ENCODE results near the gene POLR2F.

Gene POLR2F

DNA sequence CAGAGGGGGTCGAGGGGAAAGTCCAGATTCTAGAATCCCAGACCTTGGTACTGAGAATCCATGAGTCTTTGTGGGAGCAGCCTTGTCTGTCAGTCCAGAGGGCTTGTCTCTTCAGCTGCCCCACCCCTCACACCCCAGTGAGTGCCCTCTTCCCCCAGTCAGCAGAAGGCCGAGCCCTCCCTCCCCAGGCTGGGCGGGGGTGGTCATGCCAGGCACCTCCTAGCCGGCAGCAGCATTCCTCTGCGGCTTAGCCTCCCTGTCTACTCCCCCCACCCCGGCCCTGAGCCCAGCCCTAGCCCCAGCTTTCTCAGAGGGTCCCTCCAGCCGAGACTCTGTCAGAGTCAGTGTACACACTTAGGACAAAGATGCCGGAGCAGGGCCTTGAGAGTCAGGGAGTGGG lies 26.3 kb downstream of the POLR2F start:
- in situ Hi-C loops (cut with HindIII; ENCODE audit: low sequenced_read_pairs), result no loop called here

DNA sequence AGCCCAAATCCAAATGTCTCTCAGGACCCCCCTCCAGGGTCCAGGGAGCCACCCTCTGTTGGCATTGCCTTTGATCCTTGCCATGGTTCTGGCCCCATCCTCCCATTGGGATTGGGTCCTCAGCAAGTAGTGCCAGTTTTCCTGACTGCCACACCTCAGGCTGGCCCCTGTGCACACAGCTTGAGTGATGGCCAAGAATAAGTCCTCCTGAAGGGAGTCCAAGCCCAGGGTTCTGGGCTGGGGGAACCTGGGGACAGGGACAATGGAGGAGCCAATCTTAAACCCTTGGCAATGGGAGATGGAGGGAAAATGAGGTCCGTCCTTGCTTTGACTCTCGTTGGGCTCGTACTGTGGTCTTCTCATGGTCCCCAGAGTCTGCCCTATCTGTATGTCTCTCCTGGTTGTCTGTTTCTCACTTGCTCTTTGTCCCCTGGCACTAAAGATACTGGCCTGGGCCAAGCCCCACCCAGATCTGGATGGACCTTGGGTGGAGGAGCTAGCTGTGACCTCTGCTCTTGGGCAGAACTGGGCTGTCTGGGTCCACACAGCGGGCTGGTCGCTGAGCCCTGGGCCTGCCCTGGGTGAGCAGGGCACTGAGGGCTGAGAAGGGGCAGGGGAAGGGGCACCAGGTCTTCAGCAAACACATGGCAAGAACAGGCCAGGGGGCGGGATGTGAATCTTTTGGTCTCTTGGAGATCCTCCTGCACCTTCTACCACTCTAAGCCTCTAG lies 27.9 kb downstream of the POLR2F start:
- in situ Hi-C loops (cut with HindIII; ENCODE audit: low sequenced_read_pairs), result no loop called here

DNA sequence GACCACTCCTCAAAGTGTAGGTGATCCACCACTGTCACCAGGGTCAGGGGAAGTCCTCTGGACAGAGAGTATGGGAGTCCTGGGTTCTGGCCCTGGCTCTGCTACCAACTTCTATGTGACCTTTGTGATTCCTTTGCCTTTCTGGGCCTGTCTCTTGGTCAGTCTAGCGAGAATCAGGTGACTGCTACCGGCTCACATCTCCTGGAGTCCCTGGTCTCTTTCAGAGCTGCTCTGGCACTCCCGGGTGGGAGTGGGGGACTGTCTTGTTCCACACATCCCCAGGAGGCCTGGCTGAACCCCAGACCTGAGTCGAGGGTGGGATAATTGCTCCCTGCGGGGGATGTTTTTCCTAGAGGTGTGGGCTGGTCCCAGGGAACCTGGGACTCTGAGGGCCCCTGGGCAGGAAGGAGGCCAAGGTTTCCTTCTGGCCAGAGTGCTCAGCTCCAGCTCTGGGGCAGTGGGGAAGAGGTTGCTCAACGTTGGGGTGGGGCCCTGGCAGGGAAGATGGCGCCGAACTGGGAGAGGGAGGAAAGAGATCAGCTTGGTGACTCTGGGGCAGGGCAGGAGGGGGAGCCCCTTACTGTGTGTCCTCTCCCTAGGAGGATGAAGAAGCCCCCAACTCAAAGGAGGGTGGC lies 28.8 kb downstream of the POLR2F start:
- in situ Hi-C loops (cut with HindIII; ENCODE audit: low sequenced_read_pairs), result no loop called here

DNA sequence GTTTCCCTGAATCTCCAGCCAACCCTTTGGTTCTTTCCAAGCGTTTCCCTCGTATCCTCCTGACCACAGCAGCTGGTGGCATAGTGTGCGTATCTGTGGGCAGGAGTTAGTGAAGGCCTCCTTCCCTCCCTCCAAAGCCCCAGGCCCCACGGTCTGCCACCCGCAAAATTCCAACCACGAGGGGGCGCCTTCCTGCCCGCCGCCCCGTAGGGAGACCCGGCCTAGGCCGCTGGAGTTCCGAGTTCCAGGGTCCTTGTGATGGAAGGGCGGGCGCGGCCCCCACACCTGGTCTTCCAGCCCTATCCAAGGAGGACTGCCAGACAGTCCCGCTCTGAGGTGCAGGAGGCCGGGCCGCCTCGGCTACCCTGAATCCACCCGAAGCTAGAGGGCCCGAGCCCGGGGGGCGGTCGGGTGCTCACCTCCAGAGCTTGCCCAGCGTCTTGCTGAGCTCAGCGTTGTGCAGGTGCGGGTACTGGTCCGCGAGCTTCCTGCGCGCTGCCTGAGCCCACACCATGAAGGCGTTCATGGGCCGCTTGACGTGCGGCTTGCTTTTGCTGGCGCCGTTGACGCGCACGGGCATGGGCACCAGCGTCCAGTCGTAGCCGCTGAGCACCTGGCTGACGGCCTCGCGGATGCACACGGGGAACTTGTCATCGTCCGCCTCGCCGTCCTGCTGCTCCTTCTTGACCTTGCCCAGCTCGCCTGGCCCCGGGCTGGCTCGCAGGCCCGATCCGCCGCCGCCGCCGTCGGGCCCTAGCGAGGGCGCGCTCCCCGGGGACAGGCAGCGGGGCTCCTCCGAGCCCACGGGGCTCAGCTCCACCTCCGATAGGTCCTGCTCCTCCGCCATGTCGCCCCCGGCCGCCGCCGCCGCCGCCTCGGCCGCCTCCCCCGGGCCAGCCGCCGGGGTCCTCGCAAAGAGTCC lies 29.7 kb downstream of the POLR2F start:
- in situ Hi-C loops (cut with HindIII; ENCODE audit: low sequenced_read_pairs), result no loop called here

DNA sequence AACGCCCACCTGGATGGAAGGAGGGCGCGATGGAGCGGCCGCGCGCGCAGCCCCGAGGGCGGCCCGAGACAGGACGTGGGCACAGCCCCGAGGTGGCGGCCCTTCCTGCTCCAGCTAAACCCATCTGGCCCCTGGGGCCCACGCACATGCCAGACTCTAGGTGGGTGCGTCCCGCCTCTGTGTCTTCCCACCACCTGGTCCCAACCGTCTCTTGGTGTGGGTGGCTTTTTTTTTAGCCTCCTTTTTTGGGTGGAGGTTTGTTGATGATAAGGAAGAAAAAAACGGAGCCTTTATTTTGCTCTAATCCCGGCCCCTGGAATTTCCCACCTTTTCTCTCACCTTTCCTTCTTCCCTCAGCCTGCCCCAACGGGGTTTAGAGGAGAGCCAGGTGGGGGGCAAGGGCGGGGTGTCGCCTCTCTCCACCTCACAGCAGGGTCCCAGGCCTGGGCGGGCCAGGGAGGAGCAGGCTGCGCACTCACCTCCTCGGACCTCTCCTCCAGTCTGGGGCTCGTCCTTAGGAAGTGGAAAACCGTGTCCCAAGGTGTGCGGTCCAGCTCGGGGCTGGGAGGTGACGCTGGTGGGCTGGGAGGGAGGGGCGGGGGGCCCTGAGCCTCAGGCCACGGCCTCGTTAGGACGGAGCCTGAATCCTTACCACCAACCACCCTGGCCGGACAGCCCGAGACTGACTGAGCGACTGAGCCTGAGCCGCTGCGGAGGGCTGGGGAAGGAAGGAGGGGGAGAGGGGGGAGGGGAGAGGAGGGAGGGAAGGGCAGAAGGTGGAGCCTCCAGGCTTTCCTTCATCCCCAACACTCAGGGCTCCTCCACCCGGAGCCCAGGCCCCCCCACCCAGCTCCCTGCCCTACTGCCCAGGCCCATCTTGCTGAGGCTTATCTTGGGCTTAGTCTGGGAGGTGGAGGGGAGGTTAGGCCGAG lies 30.6 kb downstream of the POLR2F start, which contains the start of gene SOX10:
SOX10 (minus strand) TSS at position 696 of the 932 bp plus-strand sequence. CDS start 771 bp downstream, outside the sequence.
- in situ Hi-C loops (cut with HindIII; ENCODE audit: low sequenced_read_pairs), result no loop called here

DNA sequence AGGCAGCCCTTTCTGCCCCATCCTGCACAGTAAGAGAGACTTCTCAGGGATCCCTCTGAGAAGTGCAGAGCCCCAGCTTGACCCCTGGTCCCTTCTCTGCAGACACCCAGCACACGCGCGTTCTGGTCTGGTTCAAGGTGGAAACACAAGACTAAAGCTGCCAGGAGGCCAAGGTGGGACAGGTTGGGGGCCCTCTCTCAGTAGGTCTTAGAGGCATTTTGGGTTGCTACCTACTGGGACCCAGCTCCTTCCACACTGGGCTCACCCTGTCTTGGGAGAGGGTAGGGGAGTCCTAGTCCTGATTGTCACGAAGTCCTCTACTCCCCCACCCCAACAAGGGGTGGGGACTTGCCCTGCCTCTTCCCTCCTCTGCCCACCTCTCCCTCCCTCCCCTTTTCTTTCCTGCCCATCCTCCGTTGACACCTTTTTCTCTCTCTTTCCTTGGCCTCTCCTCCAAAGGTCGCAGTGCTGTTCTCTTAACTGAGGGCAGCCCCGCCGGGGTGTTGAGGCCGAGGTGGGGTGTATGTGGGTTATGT lies 31.6 kb downstream of the POLR2F start:
- in situ Hi-C loops (cut with HindIII; ENCODE audit: low sequenced_read_pairs), result no loop called here

DNA sequence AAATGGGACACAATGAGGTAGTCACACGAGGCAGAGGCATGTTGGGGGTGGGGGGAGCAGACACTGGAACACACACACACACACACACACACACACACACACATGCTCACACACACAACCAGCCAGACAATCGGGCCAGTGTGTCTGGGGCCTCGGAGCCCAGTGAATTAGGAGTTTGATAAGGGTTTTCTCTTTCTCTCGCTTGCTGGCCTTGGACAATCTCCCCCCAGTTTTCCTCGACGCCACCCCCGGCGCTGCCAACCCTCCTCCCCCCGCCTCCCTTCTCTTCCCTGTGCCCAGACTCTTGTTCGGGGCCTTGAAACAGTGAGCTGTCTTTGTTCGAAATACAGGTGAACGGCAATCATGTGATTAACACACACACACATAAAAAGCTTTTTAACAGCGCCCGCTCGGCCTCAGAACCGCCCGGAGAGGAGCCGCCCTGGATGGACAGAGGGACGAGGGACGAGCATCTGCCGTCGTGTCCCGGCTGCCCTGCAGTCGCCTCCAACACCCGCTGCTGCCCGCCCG lies 32.3 kb downstream of the POLR2F start:
- in situ Hi-C loops (cut with HindIII; ENCODE audit: low sequenced_read_pairs), result no loop called here

DNA sequence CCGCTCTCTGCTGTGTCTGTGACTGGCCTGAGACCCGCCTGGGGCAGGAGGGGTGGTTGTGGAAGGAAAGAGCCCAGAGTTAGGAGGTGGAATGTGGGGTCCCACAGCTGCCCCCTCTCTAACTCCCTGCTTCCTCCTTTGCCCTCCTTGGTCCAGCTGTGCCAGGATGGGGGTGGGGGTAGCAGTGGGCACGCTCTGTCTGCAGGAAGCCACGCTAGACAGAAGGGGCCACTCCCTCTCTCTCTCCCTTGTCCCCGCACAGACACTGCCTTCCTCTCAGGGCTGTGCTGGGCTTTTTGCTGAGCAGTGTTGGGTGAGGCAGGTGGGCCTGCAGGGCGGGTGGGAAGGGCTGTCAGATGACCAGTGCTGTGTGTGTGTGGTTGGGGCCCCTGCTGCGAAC lies 32.9 kb downstream of the POLR2F start:
- in situ Hi-C loops (cut with HindIII; ENCODE audit: low sequenced_read_pairs), result no loop called here

DNA sequence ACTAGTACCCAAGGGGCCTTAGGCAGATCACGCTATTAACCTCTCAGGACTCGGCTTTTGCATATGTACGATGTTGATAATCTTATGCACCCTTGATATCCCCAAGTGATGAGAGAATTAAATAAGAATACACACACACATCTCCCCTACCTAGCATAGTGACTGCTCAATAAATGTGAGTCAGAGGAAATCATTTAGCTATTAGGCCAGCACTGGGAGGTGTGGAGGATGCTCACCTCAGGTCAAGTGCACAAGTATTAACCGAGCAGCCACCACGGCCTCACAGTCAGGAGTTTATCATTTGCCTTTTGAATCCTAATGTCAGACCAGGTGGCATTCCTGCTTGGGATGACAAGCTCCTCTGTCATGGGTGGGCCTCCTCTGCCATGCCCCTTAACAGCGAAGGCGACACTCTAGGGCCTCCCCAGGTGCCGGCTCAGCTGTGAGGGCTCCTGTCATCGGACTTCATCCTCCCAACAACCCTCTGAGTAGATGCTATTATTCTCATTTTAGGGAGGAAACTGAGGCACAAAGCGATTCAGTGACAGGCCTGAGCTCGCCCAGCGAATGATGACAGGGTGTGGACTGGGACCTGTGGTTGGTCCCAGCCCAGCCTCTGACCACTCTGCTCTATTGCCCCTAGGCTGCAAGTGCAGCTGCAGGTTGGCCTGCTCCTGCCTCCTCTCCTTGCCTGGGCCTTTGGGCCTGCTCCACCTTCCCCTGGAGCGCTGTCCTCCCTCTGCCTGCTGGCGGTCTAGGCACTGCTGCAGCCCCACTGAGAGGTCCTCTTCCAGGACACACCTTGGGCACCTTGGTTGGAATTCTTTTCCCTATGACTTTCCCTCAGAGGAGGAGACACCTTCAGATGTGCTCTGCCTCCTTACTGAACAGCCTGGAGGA lies 35.9 kb downstream of the POLR2F start:
- in situ Hi-C loops (cut with HindIII; ENCODE audit: low sequenced_read_pairs), result no loop called here

DNA sequence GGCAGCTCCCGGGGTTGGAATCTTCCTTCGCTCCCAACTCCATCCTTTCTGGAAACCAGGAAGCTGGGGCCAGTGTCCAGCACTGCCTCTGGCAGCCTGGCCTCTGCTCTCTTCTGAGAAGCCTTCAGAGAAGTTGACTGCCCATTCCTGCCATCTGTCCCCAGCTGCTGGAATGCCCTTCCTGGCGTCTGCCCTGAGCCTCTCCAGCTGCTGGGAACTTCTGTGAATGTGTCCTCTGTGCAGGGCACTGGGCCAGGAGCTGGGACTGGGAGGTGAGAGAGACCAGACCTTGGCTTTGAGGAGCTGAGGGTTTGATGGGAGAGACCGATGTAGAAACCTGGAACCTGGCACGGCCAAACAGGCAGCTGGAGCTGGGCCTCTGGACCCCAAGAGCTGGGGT lies 36.8 kb downstream of the POLR2F start:
- in situ Hi-C loops (cut with HindIII; ENCODE audit: low sequenced_read_pairs), result no loop called here

DNA sequence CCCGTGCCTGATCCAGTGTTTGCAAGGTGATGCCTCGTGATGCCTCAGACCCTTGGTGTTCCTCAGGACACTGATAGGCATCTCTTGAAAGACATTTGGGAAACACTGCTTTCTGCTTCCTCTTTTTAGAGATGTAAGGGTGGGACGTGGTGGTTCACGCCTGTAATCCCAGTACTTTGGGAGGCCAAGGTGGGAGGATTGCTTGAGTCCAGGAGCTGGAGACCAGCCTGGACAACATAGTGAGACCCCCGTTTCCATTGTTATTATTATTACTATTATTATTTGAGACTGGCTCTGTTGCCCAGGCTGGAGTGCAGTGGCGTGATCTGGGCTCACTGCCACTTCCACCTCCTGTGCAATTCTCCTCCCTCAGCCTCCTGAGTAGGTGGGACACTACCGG lies 37.4 kb downstream of the POLR2F start:
- in situ Hi-C loops (cut with HindIII; ENCODE audit: low sequenced_read_pairs), result no loop called here

DNA sequence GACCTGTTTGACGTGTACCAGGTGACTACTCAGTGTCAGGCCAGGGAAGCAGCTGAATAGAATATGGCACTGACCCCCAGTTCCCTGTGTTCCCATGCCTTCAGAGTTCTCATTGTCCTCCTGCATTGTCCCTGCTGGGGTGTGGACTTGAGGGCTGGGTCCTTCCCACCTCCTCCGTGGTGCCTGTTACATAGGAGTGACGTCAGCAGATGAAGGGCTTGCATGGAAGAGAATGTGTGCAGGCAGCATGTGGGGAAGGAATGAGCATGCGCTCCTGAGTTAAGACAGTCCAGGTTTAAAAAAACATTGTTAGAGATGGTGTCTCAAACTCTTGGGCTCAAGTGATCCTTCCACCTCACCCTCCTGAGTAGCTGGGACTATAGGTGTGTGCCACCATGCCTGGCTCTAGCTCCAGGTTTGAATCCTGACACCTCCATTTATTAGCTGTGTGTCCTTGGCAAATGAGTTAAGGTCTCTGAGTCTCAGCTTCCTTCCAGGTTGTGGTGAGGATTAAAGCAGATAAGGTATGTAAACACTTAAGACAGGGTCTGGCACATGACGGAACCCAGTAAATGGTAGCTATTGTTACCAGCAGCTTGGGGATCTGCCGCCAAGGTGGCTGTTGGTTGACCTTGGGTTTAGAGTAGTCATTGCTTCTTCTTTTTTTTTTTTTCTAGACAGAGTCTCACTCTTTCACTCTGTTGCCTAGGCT lies 38.4 kb downstream of the POLR2F start:
- in situ Hi-C loops (cut with HindIII; ENCODE audit: low sequenced_read_pairs), result no loop called here

DNA sequence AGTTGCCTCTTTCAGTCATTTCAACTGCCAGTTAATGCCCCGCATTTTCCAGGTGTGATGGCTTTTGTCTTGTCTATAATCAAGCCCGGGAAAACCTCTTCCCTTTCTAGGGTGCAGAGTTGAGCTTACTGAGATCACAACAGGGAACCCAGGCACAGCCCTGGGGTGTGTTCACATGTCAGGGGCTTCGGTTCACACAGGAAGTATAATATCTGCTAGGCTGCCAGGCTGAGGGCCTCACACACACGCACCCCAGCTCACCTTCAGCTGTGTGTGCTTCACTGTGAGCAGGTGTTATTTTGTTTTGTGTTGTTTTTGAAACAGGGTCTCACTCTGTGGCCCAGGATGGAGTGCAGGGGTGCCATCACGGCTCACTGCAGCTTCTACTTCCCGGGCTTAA lies 40.5 kb downstream of the POLR2F start:
- in situ Hi-C loops (cut with HindIII; ENCODE audit: low sequenced_read_pairs), result no loop called here

DNA sequence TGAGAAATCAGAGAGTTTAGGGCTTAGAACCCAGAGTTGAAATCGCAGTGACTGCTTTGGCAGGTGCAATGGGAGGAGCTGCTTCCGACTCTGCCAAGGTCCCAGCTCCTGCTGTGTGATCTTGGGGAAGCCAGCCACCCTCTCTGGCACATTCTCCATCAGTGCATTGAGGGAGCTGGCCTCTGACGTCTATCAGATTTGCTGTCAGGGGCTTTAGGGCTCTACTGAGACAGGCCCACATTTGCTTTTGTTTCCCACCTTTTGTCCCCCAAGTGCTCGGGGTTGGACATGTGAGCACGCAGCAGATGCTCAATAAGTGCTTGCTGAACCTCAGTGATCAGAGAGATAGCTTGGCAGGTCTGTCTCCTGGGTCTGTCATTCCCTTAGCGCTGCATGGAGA lies 41.5 kb downstream of the POLR2F start:
- in situ Hi-C loops (cut with HindIII; ENCODE audit: low sequenced_read_pairs), result no loop called here

DNA sequence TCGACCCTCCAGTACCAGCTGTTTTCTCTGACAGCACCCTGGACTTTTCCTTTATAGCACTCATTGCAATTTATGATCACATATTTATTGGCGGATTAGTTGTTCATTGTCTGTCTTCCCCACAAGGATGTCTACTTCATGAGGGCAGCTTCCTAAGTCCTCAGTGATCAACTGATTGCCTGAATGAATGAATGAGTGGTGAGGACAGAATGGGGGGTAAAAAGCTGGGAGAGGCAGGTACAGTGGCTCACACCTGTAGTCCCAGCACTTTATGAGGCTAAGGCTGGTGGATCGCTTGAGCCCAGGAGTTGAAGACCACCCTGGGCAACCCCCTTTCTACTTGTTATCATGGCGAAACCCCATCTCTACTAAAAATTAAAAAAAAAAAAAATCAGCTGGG lies 42.0 kb downstream of the POLR2F start:
- in situ Hi-C loops (cut with HindIII; ENCODE audit: low sequenced_read_pairs), result no loop called here

DNA sequence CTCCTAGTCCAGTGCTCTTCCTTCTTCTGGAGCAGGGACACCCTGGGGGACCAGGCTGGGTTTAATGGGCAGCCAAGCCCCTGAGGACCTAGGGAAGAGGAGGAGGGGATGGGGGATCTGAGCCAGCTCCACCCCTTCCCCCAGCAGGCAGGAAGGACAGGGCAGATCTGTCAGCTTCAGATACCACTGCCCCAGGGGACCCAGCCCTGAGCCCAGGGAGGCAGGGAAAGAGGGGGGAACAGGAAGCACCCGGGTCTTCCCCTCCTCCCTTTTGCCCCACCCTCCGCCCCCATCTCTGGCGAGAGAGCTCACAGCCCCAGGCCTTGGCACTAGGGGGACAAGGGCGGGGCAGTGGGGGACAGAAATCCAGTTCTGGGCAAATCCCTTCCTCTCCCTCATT lies 42.6 kb downstream of the POLR2F start:
- in situ Hi-C loops (cut with HindIII; ENCODE audit: low sequenced_read_pairs), result no loop called here

DNA sequence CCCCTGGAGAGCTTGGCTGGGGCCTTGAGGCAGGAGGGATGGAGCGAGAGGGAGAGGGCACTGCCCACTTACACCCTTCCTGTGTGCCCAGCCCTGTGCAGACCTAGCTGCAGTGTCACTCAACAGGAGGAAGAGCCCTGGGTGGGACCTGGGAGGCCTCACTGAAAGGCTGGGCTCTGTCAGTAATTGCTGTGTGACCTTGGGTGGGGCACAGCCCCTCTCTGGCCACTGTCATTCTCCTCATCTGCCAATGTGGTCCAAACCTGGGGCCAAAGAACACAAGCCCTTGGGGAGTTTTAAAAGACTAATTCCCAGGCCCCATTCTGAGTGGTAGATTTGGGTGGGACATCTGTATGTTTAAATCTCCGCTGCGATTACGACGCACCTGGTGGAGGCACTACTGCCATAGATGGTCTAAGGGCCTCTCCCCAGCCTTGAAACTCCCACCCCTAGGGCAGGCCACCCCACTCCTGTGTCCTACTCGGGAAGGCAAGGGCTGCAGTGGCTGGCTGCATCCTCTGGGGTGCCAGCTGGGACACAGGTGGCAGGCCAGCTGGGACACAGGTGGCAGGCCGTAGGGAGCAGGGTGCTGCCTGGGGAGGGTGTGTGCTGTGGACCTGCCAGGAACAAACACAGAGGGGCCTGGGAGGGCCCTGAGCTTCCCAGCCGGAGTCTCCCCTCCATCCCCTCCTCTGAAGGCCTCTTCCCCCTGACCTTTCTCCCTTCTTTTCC lies 43.2 kb downstream of the POLR2F start:
- in situ Hi-C loops (cut with HindIII; ENCODE audit: low sequenced_read_pairs), result no loop called here

DNA sequence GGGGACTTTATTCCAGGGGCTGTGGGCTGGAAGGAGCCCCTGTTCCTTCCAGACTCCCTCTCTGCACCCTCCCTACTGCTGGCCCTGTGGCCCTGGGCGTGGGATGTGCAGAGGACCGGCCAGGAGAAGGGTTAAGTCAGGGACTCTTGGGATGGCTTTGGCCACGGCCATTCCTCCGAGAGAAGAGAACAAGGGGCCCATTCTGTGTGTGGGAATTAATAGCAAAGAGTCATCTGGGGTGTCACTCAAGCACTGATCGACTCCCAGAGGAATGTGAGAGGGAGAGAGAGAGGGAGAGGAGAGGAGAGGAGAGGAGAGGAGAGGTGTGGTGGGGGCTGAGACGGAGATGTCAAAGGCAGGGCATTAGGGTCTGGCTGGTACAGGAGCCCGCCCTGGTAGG lies 45.0 kb downstream of the POLR2F start:
- in situ Hi-C loops (cut with HindIII; ENCODE audit: low sequenced_read_pairs), result no loop called here

All from DLD1 (cell line).